ENCODE results near the gene MDFIC.

The MDFIC gene

GRCh38 chr7:114901771-114902170 lies 20.1 kb upstream of the MDFIC start:
- no peak overlapping the region for H3K27ac ChIP-seq (ENCODE audit: insufficient read depth, low read depth, low read length, poor library complexity, severe bottlenecking)

GRCh38 chr7:114903131-114903530 lies 18.8 kb upstream of the MDFIC start:
- Histone ChIP-seq H3K27ac (ENCODE audit: insufficient read depth, low read depth, low read length, poor library complexity, severe bottlenecking) (no peak overlapping the region), H3K36me3 (ENCODE audit: control insufficient read depth, insufficient read depth, low read length) (no peaks in the 10 kb centered on the region), H3K4me3 (ENCODE audit: insufficient read depth, low read depth, low read length) (no peak overlapping the region), H3K4me1 (ENCODE audit: control insufficient read depth, insufficient read depth, low read length) (no peaks in the 10 kb centered on the region), H3K27me3 (ENCODE audit: control insufficient read depth, insufficient read depth, low read length, poor library complexity, severe bottlenecking) (no peaks in the 10 kb centered on the region), H3K9me3 (ENCODE audit: control insufficient read depth, low read length) (no peaks in the 10 kb centered on the region)
- 94% methylated on average over 2 of the region's 2 CpGs; no CpG with 5 or more reads in 1 of the 2 experiments for WGBS, 2 experiments

More at GRCh38 chr7:114901771-114902170, 20.1 kb upstream of the MDFIC start:
- H3K9me3 ChIP-seq (ENCODE audit: control insufficient read depth, low read length), result no peaks in the 10 kb centered on the region
- no peaks in the 10 kb centered on the region for H3K4me1 ChIP-seq (ENCODE audit: control insufficient read depth, insufficient read depth, low read length)
- no peaks in the 10 kb centered on the region for H3K36me3 ChIP-seq (ENCODE audit: control insufficient read depth, insufficient read depth, low read length)
- 74 to 100% methylated on average over 1 of the region's 1 CpG for WGBS, 2 experiments
- H3K4me3 ChIP-seq (ENCODE audit: insufficient read depth, low read depth, low read length), result no peak overlapping the region
- no peaks in the 10 kb centered on the region for H3K27me3 ChIP-seq (ENCODE audit: control insufficient read depth, insufficient read depth, low read length, poor library complexity, severe bottlenecking)

- H3K27me3 ChIP-seq (ENCODE audit: control insufficient read depth, insufficient read depth, low read length, poor library complexity, severe bottlenecking), result no peaks in the 10 kb centered on the region
- WGBS, 2 experiments, result 73 to 81% methylated on average over 2 of the region's 2 CpGs
- no peaks in the 10 kb centered on the region for H3K4me1 ChIP-seq (ENCODE audit: control insufficient read depth, insufficient read depth, low read length)
- H3K27ac ChIP-seq (ENCODE audit: insufficient read depth, low read depth, low read length, poor library complexity, severe bottlenecking), result no peak overlapping the region
- no peaks in the 10 kb centered on the region for H3K36me3 ChIP-seq (ENCODE audit: control insufficient read depth, insufficient read depth, low read length)
- H3K9me3 ChIP-seq (ENCODE audit: control insufficient read depth, low read length), result no peaks in the 10 kb centered on the region
- H3K4me3 ChIP-seq (ENCODE audit: insufficient read depth, low read depth, low read length), result no peak overlapping the region
These were observed 11.1 kb upstream of the MDFIC start for GRCh38 chr7:114910787-114911186.

GRCh38 chr7:114911411-114911810 lies 10.5 kb upstream of the MDFIC start:
- 94 to 95% methylated on average over 4 of the region's 4 CpGs for WGBS, 2 experiments
- Histone ChIP-seq H3K27me3 (ENCODE audit: control insufficient read depth, insufficient read depth, low read length, poor library complexity, severe bottlenecking) (no peaks in the 10 kb centered on the region), H3K9me3 (ENCODE audit: control insufficient read depth, low read length) (no peaks in the 10 kb centered on the region), H3K4me3 (ENCODE audit: insufficient read depth, low read depth, low read length) (no peak overlapping the region), H3K27ac (ENCODE audit: insufficient read depth, low read depth, low read length, poor library complexity, severe bottlenecking) (no peak overlapping the region), H3K4me1 (ENCODE audit: control insufficient read depth, insufficient read depth, low read length) (no peaks in the 10 kb centered on the region), H3K36me3 (ENCODE audit: control insufficient read depth, insufficient read depth, low read length) (no peaks in the 10 kb centered on the region)

GRCh38 chr7:114916261-114916892 lies 5.5 kb upstream of the MDFIC start:
- Histone ChIP-seq H3K9me3 (ENCODE audit: control insufficient read depth, low read length) (no peaks in the 10 kb centered on the region), H3K4me3 (ENCODE audit: insufficient read depth, low read depth, low read length) (no peak overlapping the region), H3K36me3 (ENCODE audit: control insufficient read depth, insufficient read depth, low read length) (no peaks in the 10 kb centered on the region), H3K27ac (ENCODE audit: insufficient read depth, low read depth, low read length, poor library complexity, severe bottlenecking) (no peak overlapping the region), H3K27me3 (ENCODE audit: control insufficient read depth, insufficient read depth, low read length, poor library complexity, severe bottlenecking) (no peaks in the 10 kb centered on the region), H3K4me1 (ENCODE audit: control insufficient read depth, insufficient read depth, low read length) (no peaks in the 10 kb centered on the region)
- WGBS, 2 experiments, result 85 to 89% methylated on average over 6 of the region's 6 CpGs

- Histone ChIP-seq H3K36me3 (ENCODE audit: control insufficient read depth, insufficient read depth, low read length) (no peaks in the 10 kb centered on the region), H3K27ac (ENCODE audit: insufficient read depth, low read depth, low read length, poor library complexity, severe bottlenecking) (no peak overlapping the region), H3K4me1 (ENCODE audit: control insufficient read depth, insufficient read depth, low read length) (no peaks in the 10 kb centered on the region), H3K27me3 (ENCODE audit: control insufficient read depth, insufficient read depth, low read length, poor library complexity, severe bottlenecking) (no peaks in the 10 kb centered on the region), H3K4me3 (ENCODE audit: insufficient read depth, low read depth, low read length) (no peak overlapping the region), H3K9me3 (ENCODE audit: control insufficient read depth, low read length) (no peaks in the 10 kb centered on the region)
- WGBS, 2 experiments, result 78 to 79% methylated on average over 3 to 4 of the region's 4 CpGs
These were observed 4.6 kb upstream of the MDFIC start for GRCh38 chr7:114917211-114917839.

- WGBS, 2 experiments, result 90 to 95% methylated on average over 3 of the region's 3 CpGs
- H3K4me3 ChIP-seq (ENCODE audit: insufficient read depth, low read depth, low read length), result no peak overlapping the region
- H3K36me3 ChIP-seq (ENCODE audit: control insufficient read depth, insufficient read depth, low read length), result no peaks in the 10 kb centered on the region
- no peak overlapping the region for H3K27ac ChIP-seq (ENCODE audit: insufficient read depth, low read depth, low read length, poor library complexity, severe bottlenecking)
- no peaks in the 10 kb centered on the region for H3K4me1 ChIP-seq (ENCODE audit: control insufficient read depth, insufficient read depth, low read length)
- no peaks in the 10 kb centered on the region for H3K27me3 ChIP-seq (ENCODE audit: control insufficient read depth, insufficient read depth, low read length, poor library complexity, severe bottlenecking)
- H3K9me3 ChIP-seq (ENCODE audit: control insufficient read depth, low read length), result no peaks in the 10 kb centered on the region
These were observed 2.3 kb upstream of the MDFIC start for GRCh38 chr7:114919587-114919986.

GRCh38 chr7:114921631-114922025 lies 266 bp upstream of the MDFIC start:
- Histone ChIP-seq H3K27ac (ENCODE audit: insufficient read depth, low read depth, low read length, poor library complexity, severe bottlenecking) (no peak overlapping the region), H3K36me3 (ENCODE audit: control insufficient read depth, insufficient read depth, low read length) (no peaks in the 10 kb centered on the region), H3K4me3 (ENCODE audit: insufficient read depth, low read depth, low read length) (peak overlapping the region; percentile 68), H3K27me3 (ENCODE audit: control insufficient read depth, insufficient read depth, low read length, poor library complexity, severe bottlenecking) (no peaks in the 10 kb centered on the region), H3K4me1 (ENCODE audit: control insufficient read depth, insufficient read depth, low read length) (no peaks in the 10 kb centered on the region), H3K9me3 (ENCODE audit: control insufficient read depth, low read length) (no peaks in the 10 kb centered on the region)
- WGBS, 2 experiments, result 40 to 43% methylated on average over 15 of the region's 15 CpGs

- Histone ChIP-seq H3K4me1 (ENCODE audit: control insufficient read depth, insufficient read depth, low read length) (no peaks in the 10 kb centered on the region), H3K27me3 (ENCODE audit: control insufficient read depth, insufficient read depth, low read length, poor library complexity, severe bottlenecking) (no peaks in the 10 kb centered on the region), H3K4me3 (ENCODE audit: insufficient read depth, low read depth, low read length) (peak overlapping the region; percentile 68), H3K9me3 (ENCODE audit: control insufficient read depth, low read length) (no peaks in the 10 kb centered on the region), H3K36me3 (ENCODE audit: control insufficient read depth, insufficient read depth, low read length) (no peaks in the 10 kb centered on the region), H3K27ac (ENCODE audit: insufficient read depth, low read depth, low read length, poor library complexity, severe bottlenecking) (no peak overlapping the region)
- WGBS, 2 experiments, result 0% methylated on average over 49 to 51 of the region's 51 CpGs
These were observed 933 bp downstream of the MDFIC start for GRCh38 chr7:114922652-114923402.

- Histone ChIP-seq H3K4me1 (ENCODE audit: control insufficient read depth, insufficient read depth, low read length) (no peaks in the 10 kb centered on the region), H3K9me3 (ENCODE audit: control insufficient read depth, low read length) (no peaks in the 10 kb centered on the region), H3K27ac (ENCODE audit: insufficient read depth, low read depth, low read length, poor library complexity, severe bottlenecking) (no peak overlapping the region), H3K4me3 (ENCODE audit: insufficient read depth, low read depth, low read length) (peak overlapping the region; percentile 68), H3K36me3 (ENCODE audit: control insufficient read depth, insufficient read depth, low read length) (no peaks in the 10 kb centered on the region), H3K27me3 (ENCODE audit: control insufficient read depth, insufficient read depth, low read length, poor library complexity, severe bottlenecking) (no peaks in the 10 kb centered on the region)
- WGBS, 2 experiments, result 7 to 12% methylated on average over 4 of the region's 4 CpGs
These were observed 1.5 kb downstream of the MDFIC start for GRCh38 chr7:114923403-114923713.

Measured in ectodermal cell (in vitro differentiated cells).